UCSD-AML1 (cell line): ENCODE data around the gene TNNT1.
"Not testable (repeated sequence)": the region's sequence is repeated elsewhere in the genome, so short reads cannot be mapped to it uniquely, and the experiment has no call there.

Experiments
- DNase-seq: peaks from one replicate; lab custom pipeline; 2025; ENCODE audit not compliant: unreplicated experiment; lab: John Stamatoyannopoulos, UW

The TNNT1 gene

DNA sequence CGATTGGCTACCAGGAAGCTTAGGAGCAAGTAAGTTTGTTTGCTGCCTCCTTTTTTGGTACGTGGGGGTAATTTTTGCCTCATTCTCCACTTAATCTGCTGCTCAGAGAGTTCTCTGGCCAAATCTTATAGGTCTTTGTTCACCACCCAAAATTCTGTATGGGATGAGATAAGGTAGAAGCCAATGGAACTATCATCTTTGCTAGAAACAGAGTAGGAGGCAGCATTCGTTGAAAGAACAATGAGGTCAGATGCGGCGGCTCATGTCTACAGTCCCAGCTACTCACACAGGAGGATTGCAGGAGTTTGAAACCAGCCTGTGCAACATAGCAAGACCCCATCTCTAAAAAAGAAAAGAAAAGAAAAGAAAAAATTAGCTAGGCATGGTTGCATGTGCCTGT lies 22.4 kb upstream of the TNNT1 start:
- no peak for DNase-seq

- DNase-seq = no peak
Observed at GRCh38 chr19:55169136-55169535, 20.1 kb upstream of the TNNT1 start.

- DNase-seq = peak; percentile 95
Observed at GRCh38 chr19:55166530-55167268, 17.7 kb upstream of the TNNT1 start, which contains the start of gene DNAAF3. TSS of gene DNAAF3 (minus strand) at chr19:55166613. CDS start at chr19:55166413, 200 bp downstream.

DNA sequence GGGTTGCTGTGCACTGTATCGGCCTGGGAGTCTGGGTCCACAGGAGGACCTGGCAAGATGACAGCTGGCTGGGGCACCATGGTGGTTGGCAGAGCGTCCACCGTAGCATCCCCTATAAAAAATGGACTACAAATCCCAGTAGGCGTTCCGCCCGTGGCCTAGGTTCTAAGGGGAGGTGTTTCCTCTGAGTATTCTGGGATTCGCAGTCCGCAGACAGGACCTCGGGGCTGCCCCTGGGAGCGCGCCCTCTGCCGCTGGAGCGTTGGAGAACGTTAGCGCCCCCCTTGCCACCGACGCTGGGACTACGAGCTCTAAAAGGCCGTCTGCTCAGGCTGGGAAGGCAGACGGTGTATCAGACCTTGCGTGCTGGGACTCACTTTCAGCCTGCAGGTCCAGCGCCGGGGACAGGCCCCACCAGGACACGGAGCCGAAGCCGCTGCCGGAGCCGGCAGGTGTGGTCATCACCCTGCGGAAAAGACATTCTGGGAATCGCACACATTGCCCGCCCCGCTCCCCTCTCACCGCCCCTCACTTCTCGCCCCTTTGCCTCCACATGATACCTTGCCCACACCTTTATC lies 17.0 kb upstream of the TNNT1 start:
- peak; percentile 87 for DNase-seq

DNA sequence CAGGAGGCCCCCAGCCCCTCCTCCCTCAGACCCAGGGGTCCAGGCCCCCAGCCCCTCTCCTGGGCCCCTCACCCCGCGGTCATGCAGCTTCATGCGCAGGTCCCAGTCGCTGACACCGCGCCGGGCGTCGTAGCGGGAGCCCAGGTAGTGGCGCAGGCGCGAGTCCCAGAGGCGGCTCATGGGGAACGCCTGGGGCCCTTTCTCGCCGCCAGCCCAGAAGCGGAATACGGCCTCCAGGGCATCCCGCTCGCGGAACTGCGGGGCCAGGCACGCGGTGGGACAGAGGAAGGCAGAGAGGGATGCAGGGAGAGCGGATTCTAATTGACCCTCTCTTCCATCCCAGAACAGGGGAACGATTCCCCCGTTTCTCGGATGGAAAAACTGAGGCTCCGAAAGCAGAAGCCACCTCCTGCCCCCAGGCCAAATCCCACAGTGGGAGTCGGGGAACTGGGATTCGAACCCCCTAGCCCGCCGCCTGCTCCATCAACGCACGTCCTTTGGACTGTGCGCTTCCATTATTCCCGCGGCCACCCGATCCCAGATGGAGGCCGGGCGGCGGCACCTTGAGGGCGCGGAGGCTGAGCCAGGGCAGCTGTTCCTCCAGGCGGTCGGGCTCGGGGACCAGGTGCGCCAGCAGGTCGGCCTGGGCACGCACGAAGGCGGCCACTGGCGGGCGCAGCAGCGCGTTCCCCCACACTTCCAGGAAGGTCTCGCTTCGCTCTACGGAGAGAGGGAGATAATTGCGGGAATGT lies 12.7 kb upstream of the TNNT1 start:
- DNase-seq = no peak

DNA sequence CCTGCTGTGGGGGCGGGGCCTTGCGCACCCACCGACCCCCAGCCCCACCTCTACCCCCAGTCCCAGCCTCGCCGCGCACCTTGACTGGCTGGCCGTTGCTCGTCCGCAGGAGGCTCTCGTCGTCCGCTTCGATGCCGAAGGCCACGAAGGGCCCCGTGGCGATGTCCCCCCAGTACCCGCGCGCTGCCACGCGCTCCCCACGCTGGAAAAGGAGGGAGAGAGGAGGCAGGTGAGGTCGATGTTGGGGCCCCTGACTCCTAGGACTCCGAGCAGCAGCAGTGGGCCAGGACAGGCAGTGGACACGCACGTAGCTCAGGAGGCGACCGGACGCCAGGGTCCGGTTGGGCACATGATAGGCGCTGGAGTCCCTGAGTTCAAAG lies 12.0 kb upstream of the TNNT1 start:
- DNase-seq = no peak

DNA sequence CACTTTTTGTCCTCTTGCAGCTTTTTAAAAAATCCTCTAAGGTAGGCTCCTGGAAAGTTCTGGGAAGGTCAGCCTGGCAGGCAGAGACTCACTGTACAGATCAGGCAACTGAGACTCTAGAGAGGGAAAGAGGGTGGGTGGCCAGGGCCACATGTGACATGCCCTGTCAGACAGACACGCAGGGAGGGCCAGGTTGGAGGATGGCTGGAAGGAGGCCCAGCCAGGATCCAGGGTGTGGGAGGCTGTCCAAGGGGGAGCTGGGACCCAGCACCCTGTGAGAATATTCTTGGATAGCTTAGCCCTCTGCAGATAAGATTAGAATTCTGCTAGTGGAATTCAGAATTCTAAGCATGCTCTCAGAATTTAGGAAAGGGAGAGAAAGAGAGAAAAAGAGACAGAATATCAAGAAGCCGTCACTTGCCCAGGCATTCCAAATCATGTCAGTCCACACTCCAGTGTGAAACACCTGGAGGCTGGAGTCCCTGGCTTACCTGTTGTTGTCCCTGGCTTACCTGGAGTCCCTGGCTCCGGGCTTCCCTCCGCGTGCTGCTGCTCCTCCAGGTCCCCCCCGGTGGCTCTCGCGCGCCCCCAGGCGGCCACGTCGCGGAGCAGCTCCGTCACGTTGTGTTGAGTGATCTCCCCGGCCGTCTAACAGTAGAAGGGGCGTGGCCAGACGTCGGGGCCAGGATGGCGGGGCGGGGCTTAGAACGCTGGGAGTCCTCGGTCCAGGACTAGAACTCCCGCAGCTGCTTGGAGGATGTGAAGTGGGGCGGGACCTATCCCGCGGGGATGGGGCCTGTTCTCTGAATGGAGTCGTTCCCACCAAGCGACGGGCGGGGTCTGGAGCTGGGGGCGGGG lies 11.4 kb upstream of the TNNT1 start:
- peak; percentile 96 for DNase-seq

DNA sequence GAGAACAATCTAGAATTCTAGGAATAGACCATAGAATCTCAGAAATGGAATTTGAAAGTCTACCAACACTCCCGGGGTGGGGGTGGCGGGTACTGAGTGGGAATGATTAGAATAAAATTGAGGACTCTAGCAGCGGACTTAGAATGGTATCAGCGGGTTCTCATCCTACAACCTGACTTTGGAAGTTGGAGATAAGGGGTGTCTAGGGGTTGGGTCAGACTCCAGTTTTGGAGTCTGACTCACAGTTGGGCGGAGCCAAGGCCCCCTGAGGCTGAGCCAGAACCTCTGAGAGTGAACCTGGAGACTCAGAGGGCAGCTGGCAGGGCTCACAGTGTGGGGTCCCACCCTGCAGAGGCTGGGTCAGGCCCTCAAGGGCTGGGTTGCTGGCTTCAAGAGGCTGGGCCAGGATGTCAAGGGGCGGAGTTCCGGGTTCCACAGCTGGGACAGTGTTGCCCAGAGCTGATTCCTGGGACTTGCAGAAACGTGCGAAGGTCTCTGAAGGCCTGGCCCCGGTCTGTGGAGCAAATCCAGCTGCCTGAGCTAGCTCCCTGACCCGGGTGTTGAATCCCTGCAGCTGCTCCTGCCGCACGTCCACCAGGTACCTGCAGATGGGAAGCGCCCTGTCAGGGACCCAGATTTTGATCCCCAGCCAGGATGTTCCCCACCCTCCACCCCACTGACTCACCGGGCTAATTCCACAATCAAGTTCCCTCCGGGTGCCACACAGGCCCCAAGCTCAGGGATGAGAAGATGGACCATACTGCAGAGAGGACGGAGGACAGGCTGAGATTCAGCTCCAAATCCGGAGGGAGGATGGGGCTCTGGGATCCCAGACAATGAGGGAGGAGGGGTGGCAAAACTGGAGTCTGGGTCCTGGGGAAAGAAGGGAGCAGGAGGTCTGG lies 10.1 kb upstream of the TNNT1 start:
- no peak for DNase-seq

DNA sequence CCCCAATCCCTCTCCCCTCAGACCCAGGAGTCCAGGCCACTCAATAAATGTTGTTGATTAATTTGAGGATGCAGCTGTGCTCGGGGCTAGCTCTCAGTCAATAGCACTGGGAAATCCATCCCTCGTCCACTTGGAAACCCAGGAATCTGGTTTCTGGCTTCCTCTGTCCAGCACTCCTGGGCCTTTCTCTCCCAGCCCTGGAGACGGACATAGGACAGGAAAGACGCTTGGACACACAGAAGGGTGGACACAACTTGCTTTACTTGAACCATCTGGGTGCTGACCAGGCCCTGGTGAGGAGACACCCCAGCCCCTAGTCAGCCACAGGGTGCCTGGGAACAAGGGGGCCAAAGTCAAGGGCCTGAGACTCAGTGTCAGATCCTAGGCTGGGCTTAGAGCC lies 9.4 kb upstream of the TNNT1 start:
- DNase-seq = no peak

DNA sequence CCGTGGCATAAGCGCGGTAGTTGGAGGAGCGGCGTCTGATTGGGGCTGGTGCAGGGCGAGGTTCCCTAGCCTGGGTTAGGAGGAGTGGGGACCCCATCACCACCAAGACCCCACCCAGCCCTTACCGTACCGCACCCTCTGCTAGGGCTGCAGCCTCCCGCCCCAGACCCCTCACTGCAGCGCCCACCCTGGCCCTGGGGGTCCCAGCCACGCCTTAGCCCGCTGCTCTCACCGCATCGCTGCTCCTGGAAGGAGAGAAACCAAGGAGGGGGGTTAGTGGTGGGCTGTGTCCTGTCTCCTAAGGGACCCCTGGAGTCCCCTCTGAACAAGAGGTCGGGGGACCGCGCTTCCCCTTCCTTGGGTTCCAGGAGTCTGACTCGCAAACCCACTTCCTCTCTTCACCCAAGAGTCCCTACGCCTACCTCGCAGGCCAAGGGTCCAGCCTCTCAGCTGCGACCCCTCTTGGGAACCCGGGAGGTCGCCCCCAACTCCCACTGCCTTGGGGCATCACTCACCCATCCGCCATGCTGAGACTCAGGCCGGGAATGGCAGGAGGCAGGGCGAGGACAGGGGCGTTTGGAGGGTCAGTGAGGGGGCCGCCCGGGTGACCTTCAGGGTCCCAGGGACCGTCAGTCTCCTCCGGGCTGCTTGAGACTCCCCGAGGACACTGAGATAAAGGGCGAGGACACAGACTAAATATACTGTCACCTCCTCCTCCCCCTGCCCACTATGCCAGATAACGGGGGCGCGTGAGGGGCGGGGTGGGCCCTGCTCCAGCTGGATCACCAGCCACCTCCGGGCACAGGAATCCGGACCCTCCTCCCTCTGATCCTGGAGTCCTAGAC lies 8.3 kb upstream of the TNNT1 start, which contains the start of gene TNNI3:
TNNI3 (minus strand) TSS at position 669 of the 845 bp plus-strand sequence; CDS start at position 526, 143 bp downstream.
- DNase-seq = no peak

DNA sequence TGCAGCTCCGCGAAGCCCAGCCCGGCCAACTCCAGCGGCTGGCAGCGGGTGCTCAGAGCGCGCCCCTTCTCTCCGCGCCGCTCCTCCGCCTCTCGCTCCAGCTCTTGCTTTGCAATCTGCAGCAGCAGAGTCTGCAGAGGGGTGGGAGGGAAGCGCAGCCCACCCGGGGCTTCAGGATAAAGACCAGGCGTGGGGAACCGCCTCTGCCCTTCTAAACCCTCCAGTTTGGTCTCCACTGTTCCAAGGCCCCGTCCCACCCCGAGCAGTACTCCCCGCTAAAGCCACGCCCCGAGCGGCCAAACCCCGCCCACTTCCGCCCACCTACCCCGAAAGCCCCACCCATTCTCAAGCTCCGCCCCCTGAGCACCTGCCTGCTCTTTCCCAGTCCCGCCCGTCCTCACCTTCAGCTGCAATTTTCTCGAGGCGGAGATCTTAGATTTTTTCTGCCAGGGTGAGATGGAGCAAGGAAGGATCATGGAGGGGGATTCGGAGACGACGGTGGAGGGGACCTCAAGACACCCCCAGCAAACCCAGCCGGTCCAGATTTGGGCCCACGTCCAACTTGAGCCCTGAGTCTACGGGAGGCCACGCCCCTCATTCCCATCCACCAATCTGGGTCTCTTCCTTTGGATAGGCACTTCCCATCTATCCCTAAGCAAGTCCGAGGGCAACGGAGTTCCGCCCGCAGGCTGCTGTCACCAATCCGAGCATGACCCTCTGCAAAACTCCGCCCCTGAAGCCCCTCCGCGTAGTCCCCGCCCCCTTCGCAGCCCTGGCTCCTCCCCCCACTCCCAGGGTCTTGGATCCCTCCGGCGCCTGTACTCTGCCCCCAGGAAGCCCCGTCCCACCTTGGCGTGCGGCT lies 7.4 kb upstream of the TNNT1 start:
- no peak for DNase-seq

GRCh38 chr19:55155784-55156183 lies 6.8 kb upstream of the TNNT1 start:
- not testable (repeated sequence) for DNase-seq

- DNase-seq = no peak
Observed at GRCh38 chr19:55153652-55154264, 4.8 kb upstream of the TNNT1 start.

DNA sequence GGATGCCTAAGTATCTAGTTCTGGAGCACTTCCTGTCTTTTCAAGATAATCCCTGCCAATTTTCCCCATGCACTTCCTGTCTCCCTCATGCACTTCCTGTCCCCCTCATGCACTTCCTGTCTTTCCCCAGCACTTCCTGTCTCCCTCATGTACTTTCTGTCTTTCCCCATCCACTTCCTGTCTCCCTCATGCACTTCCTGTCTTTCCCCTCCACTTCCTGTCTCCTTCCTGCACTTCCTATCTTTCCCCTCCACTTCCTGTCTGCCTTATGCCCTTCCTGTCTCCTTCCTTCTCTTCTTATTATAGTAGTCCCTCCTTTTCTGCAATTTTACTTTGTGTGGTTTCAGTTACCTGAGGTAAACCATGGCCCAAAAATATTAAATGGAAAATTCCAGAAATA lies 3.0 kb upstream of the TNNT1 start:
- DNase-seq = no peak

DNA sequence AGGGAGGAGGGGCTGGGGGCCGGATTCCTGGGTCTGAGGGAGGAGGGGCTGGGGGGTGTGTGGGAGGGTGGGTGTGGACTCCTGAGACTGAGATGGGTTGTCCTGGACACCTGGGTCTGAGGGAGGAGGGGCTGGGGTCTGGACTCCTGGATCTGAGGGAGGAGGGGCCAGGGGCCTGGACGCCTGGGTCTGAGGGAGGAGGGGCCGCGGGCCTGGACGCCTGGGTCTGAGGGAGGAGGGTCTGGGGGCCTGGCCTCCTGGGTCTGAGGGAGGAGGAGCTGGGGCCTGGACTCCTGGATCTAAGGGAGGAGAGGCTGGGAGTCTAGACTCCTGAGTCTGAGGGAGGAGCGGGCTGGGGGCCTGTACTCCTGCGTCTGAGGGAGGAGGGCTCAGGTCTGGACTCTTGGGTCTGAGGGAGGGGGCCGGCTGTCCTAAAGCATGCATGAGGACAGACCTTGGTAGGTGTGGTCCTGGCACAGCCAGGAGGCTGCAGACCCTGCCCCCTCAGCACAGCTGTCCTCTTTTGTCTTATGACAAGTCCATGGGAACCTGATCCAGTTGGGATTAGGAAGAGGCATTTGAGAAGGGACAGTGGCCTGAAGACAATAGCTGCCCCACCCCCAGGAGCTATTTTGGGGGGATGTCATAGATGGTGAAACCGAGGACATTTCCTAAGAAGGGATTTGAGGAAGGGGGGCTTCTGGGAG lies 1.3 kb downstream of the TNNT1 start:
- no peak for DNase-seq

DNA sequence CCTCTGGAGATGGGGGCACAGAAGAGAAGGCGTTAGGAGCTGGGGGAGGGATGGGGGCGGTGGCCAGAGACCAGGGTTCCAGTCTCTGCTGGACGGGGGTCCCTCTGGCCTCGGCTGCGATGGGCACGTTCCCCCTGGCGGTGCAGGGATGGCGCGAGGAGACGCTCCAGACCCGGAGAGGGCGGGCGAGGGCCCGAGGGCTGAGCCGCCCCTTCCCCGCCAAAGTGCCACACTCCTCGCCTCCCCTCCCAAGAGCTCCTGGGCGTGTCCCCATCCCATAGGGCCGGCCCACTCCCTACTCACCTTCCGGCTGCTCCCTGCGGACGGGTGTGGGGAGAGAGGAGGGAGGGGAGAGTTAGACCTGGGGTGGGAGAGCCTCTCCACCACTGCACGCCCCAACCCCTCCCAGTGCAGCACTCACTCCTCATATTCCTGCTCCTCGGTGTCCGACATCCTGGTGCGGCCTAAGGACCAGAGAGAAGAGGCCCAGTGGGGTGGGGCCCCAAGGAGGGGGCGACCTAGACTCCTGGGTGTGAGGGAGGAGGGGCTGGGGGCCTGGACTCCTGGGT lies 2.2 kb downstream of the TNNT1 start:
- DNase-seq = peak; percentile 84
